Nephron progenitor cell (in vitro differentiated cells): ENCODE data around the gene SELENOH.

Source experiments
- DNase-seq: peaks from one replicate; pipeline ENCODE4 v3.0.0; 2021
- H3K27ac Mint-ChIP-seq: 2 replicates; pipeline ENCODE4 v1.8.0; 2021; ENCODE audit warnings: mild to moderate bottlenecking, moderate library complexity, mixed read lengths
- H3K27me3 Mint-ChIP-seq: 2 replicates; pipeline ENCODE4 v1.8.0; 2021; ENCODE audit warnings: mild to moderate bottlenecking, low read depth, mixed read lengths; ENCODE audit not compliant: poor library complexity
- H3K36me3 Mint-ChIP-seq: 2 replicates; pipeline ENCODE4 v1.8.0; 2021; ENCODE audit warnings: low read depth, mixed read lengths
- H3K4me1 Mint-ChIP-seq: 2 replicates; pipeline ENCODE4 v1.8.0; 2021; ENCODE audit warnings: mixed read lengths
- H3K4me3 Mint-ChIP-seq: 2 replicates; pipeline ENCODE4 v1.8.0; 2021; ENCODE audit warnings: mild to moderate bottlenecking, moderate library complexity, mixed read lengths
- H3K9me3 Mint-ChIP-seq: 2 replicates; pipeline ENCODE4 v1.8.0; 2021; ENCODE audit warnings: mild to moderate bottlenecking, moderate library complexity, mixed read lengths
- CTCF ChIP-seq: fragments of 200-600 bp; sonication (generic); IDR thresholded peaks from 2 replicates; pipeline ENCODE4 v1.5.0; 2021; ENCODE audit warnings: antibody characterized with exemption

The SELENOH gene

GRCh38 chr11:57778318-57779037 lies 37.2 kb downstream of the SELENOH start:
- peak overlapping the region; percentile 97 for H3K27ac Mint-ChIP-seq
- H3K9me3 Mint-ChIP-seq: no peaks in the 10 kb centered on the region
- H3K4me3 Mint-ChIP-seq: peak overlapping the region; percentile 64
- H3K4me1 Mint-ChIP-seq: peaks cover 85% of the 10 kb centered on the region
- H3K36me3 Mint-ChIP-seq: peaks cover 21% of the 10 kb centered on the region
- TF ChIP-seq CTCF: no peak
- peak; percentile 64 for DNase-seq
- H3K27me3 Mint-ChIP-seq: no peaks in the 10 kb centered on the region

DNA sequence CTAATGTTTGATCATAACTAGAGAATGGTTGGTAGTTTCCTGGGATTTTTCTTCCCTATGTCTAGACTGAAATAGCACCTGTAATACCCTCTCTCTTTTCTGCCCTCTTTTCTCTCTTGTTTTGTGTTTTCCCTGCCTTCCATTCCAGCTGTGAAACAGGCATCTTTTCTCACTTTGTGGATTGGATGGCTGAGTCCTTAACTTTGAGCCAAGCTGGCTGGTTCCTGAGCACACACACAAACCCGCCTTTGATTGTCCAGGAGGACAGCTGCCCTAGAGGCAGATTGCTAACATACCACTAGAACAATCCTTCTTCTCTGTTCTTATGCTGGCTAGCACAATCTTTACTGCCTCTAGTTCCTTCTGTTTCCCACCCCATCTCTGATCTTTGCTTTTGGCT lies 38.0 kb downstream of the SELENOH start:
- no peak for TF ChIP-seq CTCF
- Mint-ChIP-seq H3K9me3 (no peaks in the 10 kb centered on the region), H3K27me3 (no peaks in the 10 kb centered on the region), H3K36me3 (peaks cover 21% of the 10 kb centered on the region), H3K4me3 (peak overlapping the region; percentile 58), H3K27ac (peak overlapping the region; percentile 97), H3K4me1 (peaks cover 80% of the 10 kb centered on the region)
- no peak for DNase-seq

- peaks cover 32% of the 10 kb centered on the region for H3K36me3 Mint-ChIP-seq
- H3K9me3 Mint-ChIP-seq: no peaks in the 10 kb centered on the region
- peak overlapping the region; percentile 62 for H3K4me3 Mint-ChIP-seq
- TF ChIP-seq CTCF: no peak
- no peaks in the 10 kb centered on the region for H3K27me3 Mint-ChIP-seq
- DNase-seq: no peak
- peak overlapping the region; percentile 37 for H3K27ac Mint-ChIP-seq
- H3K4me1 Mint-ChIP-seq: peaks cover 64% of the 10 kb centered on the region
Observed at GRCh38 chr11:57781529-57781943, 40.2 kb downstream of the SELENOH start.

DNA sequence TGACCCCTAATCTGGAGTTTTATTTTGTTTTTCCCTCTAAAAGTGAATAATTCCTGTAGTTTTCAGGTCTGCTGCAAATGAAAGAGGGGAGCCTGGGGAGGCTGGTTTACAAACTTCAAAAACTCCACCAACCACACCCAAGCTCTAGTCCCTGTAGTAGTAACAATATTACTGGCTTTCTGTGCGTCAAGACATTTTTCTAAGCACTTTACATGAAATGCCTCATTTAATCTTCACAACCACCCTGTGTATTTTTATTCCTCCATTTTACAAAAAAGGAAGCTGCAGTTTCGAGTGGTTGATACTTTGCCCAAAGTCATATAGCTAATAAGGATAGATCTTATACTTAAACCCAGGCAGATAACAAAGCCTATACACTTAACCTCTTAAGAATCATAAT lies 43.8 kb downstream of the SELENOH start:
- Mint-ChIP-seq H3K27ac (no peak overlapping the region), H3K27me3 (peaks cover 4% of the 10 kb centered on the region), H3K4me1 (peaks cover 48% of the 10 kb centered on the region), H3K4me3 (no peak overlapping the region), H3K36me3 (peaks cover 48% of the 10 kb centered on the region), H3K9me3 (no peaks in the 10 kb centered on the region)
- no peak for DNase-seq
- no peak for TF ChIP-seq CTCF

DNA sequence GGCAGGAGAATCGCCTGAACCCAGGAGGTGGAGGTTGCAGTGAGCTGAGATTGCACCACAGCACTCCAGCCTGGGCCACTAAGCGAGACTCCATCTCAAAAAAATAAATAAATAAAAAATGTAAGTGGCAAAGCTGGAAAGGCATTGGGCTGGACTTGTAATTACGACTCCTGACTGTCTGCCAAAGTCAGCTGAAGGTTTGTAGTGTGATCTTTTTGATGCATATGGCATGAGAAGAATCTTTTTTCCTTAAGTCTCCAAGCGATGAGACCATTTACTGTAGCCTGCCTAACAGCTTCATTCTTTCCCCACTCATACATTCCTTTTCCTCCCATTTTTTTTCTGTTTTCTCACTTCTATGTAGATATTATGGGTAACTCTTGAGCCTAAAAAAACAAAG lies 45.1 kb downstream of the SELENOH start:
- Mint-ChIP-seq H3K4me1 (peaks cover 35% of the 10 kb centered on the region), H3K36me3 (peaks cover 54% of the 10 kb centered on the region)

More for the DNA sequence above, 45.1 kb downstream of the SELENOH start:
- Mint-ChIP-seq H3K9me3 (no peaks in the 10 kb centered on the region), H3K4me3 (no peak overlapping the region), H3K27ac (peak overlapping the region; percentile 49), H3K27me3 (peaks cover 4% of the 10 kb centered on the region)
- DNase-seq: no peak
- no peak for TF ChIP-seq CTCF
